Measurements from ENCODE around the gene ZNF579.

Gene ZNF579

GRCh38 chr19:55567708-55568328 is 12.8 kb downstream of the ZNF579 start:
- DNase-seq (ENCODE audit: low spot score): no peak

GRCh38 chr19:55566823-55567222 is 13.8 kb downstream of the ZNF579 start:
- DNase-seq (ENCODE audit: low spot score): no peak

DNA sequence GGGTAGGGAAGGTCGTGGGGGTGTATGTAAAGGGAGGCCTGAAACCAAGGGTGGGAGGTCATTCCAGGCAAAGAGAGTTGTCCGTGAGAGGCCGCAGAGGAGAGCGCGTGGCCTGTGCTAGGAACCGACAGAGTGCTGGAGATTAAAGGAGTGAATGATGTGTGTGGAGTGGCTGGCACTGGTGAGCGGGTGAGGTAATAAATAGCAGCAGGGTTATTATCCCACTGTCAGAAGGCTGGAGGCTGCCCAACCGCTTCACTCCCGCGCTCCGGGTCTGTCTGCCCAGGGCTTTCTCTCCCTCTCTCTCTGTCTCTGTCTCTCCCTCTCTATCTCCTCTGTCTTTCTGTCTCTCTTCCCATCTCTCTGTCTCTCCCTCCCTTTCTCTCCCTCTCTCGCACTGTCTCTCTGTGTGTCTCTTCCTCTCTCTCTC is 17.4 kb downstream of the ZNF579 start:
- no peak for DNase-seq (ENCODE audit: low spot score)

DNA sequence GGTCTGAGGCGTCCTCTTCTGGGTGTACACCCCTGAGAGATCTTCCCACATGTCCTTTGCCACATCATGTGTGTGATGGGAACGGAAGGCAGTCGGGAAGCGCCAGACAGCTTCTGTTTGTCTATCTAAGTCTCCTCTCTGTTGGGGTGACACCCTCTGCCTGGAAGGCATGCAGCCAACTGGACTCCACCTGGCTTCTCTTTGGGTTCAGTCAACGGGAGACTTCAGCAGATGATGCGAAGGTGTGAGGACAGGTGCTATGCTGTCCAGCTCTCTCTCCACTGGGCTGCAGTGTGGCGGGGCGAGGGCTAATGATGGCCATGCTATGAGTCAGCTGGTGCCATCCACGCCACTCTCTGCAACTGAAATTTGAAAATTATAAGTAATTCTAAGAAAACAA is 21.0 kb downstream of the ZNF579 start:
- DNase-seq (ENCODE audit: low spot score): no peak

- DNase-seq (ENCODE audit: low spot score): no peak
Measured at GRCh38 chr19:55554741-55555152, 25.9 kb downstream of the ZNF579 start.

DNA sequence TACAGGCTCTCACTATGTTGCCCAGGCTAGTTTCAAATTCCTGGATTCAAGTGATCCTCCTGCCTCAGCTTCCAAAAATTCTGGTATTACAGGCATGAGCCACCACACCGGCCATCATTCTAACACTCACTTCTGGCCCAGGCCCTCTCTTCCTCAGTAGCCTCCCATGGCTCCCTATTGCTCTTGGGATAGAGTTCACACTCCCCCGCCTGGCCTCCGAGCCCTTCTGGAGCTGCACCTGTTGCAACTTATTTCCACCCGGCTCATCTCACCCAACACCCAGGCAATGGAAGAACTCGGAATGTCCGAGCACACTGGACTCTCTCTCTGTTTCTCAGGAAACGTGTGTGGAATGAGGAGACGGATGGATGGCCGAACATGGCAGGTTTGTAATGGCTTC is 26.3 kb downstream of the ZNF579 start:
- no peak for DNase-seq (ENCODE audit: low spot score)

- DNase-seq (ENCODE audit: low spot score): no peak
Measured at GRCh38 chr19:55553217-55554182, 27.1 kb downstream of the ZNF579 start.

DNA sequence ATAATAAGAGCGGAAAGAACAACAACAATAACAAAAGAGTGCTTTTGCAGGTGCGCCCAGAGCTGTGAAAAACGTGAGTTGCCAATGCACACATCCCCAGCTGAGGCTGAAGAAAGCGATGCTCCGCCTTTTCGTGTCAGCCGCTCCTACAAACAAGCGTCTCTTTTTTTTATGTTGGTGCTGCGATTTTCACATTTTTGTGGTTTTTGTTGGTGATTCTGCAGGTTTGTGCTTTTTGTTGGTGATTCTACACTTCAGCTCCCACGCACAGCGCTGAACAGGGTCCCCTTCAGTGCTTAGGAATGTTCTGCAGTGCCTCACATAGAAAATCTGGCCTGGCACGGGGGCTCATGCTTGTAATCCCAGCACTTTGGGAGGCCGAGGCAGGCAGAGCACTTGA is 28.0 kb downstream of the ZNF579 start:
- DNase-seq (ENCODE audit: low spot score): no peak

- no peak for DNase-seq (ENCODE audit: low spot score)
Measured at GRCh38 chr19:55552206-55552605, 28.4 kb downstream of the ZNF579 start.

- no peak for DNase-seq (ENCODE audit: low spot score)
Measured at GRCh38 chr19:55550321-55550650, 30.4 kb downstream of the ZNF579 start.

DNA sequence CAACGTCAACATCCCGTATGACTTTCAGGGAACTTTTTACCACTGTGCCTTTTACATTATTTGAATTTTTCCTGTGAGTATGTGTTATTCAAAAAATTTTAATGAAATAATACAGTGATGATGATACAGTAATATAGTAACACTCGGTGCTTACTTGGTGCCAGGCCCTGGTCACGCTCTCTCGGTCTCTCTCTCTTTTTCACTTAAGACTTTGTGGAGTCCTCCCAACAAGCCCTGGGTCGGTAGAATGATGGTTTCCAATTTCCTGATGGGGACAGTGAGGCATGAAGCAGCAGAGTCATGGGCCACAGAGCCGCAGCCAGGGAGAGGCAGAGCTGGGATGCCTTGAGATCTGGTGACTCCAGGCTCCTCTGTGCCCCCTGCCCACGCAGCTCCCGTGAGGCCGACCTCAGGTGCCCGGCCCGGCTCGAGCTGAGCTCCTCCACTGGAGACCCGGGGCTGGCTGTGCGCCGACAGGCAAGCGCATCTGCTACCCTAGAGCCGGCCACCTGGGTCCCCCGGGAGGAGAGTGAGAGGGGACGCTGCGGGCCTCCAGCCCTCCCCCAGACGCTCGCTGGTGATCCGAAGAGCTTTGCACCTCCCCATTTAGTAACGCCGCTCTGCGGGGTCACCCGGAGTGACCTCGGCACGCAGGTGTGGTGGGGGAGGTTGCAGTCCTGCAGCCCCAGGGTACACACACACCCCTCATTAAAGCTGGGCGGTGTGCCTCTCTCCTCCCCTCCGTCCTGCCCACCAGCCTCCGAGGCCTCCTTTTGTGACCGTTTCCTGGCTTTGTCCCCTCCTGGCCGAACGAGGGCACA is 30.9 kb downstream of the ZNF579 start:
- DNase-seq (ENCODE audit: low spot score): no peak

GRCh38 chr19:55546822-55547614 is 33.6 kb downstream of the ZNF579 start:
- DNase-seq (ENCODE audit: low spot score): no peak

DNA sequence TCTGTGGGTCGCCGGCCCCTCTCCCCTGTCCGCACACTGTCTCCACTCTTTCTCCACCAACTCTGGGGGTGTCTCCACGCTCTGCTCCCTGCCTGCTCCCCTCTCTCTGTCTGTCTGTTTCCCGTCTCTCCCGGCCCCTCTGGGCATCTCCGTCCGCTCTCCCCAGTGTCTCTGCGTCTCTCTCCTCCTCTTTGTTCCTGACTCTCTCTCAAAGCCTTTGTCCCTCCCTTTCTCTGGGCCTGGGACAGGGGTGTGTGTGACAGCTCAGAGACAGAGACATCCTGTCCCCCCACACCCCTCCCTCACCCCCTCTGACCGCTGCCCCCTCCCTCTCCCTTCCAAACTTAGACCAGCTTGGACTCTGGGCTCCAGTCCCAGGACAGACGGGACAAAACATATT is 34.6 kb downstream of the ZNF579 start:
- no peak for DNase-seq (ENCODE audit: low spot score)

- no peak for DNase-seq (ENCODE audit: low spot score)
Measured at GRCh38 chr19:55545443-55545842, 35.2 kb downstream of the ZNF579 start, which contains the start of gene SBK3. TSS of gene SBK3 (minus strand) at chr19:55545543. CDS start at chr19:55545543, 0 bp downstream.

DNA sequence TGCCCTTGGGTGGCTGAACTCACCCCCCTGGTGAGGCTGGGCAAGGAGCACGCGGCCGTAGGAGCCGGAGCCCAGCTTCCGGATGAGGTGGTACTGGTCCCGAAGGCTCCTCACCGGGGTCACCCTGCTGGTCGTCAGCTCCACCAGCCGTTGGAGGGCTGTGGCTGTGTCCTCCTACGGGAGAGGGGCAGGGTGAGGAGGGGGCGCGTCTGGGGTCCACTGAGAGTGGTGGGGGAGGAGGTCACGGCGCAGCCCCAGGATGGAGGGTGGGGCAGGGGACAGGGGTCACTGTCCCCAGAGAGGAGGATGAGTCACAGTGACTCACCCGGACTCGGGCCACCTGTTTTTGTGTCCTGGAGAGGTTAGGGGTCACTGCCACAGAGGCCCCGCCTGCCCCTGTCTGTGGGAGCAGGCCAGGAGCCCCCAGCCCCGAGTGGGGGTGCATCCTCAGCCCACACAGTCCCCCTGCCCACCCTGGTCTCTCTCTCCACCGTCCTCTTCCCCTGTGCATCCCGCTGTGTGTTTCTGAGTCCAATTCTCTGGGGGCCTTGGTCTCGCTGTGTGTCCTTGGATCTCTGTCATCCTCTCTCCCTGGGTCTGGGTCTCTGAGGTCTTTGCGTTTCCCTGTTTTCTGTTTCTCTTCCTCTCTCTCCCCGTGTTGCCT is 35.7 kb downstream of the ZNF579 start:
- DNase-seq (ENCODE audit: low spot score): no peak

DNA sequence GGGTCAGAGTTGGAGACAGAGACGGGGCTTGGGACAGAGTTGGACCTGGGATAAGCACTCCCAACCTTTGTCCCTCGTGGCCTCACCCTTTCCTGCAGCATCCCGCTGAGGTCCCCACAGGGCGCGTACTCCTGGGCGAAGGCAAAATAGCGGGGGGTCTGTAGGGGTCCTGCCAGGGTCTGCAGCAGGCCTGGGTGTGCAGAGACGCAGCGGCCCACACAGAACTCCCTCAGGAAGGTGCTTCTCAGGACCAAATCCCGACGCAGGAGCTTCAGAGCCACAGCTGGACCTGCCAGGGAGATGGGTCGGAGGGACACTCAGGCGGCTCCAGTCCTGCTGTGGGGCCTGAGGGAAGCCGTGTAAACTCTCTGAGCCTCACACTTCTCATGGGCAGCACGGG is 36.6 kb downstream of the ZNF579 start:
- DNase-seq (ENCODE audit: low spot score): no peak

DNA sequence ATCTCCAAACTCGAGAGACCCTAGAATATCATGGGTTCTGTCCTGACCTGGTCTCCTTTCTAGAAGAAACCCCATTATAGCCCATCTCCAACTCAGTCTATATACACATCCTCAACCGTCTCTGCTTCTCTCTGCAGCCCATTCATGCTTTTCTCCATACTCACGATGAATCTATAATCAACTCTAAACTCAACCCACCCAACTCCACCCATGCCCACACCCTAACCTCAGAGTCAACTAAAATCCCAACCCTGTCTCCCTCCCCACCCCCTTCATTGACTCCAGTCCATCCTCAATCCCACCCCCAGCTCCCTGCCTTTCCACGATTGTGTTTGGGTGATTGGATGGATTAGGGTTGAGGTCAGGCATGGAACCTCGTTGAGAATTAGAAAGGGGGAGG is 37.1 kb downstream of the ZNF579 start:
- no peak for DNase-seq (ENCODE audit: low spot score)

DNA sequence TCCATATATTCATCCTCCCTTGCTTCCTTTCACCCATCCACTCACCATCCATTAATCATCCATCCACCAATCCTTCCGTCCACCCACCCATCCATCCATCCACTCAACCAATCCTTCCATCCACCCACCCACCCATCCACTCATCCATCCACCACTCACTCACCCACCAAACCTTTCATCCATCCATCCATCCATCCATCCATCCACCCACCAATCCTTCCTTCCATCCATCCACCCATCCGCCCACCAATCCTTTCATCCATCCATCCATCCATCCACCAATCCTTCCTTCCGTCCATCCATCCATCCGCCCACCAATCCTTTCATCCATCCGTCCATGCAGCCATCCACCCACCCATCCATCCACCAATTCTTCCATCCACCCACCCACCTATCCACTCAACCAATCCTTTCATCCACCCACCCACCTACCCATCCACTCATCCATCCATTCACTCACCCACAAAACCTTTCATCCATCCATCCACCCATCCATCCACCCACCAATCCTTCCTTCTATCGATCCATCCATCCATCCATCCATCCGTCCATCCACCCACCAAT is 38.3 kb downstream of the ZNF579 start:
- DNase-seq (ENCODE audit: low spot score): no peak

DNA sequence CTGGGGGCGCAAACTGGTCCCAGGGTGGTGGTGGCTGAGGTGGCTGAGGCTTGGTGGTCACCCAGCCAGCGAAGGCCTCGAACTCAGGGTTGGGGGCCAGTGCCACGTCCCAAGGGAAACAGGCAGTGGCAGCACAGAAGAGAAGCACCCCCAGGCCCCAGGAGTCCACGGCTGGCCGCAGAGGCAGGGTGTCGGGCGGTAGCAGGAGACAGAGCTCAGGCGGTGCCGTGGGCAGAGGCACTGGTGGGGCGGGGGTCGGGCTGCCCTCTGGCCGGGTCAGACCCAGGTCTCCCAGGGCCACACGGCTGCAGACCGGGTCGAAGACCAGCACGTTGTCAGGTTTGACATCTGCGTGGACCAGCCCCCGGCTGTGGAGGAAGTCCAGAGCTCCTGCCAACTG is 39.6 kb downstream of the ZNF579 start:
- no peak for DNase-seq (ENCODE audit: low spot score)

DNA sequence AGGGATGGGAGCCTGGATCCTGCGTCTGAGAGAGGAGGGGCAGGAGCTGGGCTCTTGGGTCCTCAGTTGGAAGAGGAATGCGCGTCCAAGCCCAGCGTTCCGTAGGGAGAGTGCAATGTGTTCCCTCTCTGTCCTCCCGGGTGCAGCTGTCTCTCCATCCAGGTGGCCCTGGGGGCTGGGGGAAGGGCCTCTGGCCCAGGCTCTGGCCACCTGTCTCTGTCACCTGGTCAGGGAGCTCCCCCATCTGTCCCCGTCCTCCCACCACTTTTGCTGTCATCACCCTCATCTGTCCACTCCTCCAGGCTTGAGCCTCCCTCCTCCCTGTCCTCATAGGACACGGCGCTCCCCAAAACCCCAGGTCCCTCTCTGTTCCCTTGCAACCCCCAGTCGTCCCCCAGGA is 40.0 kb downstream of the ZNF579 start:
- DNase-seq (ENCODE audit: low spot score): no peak

Measured in CD4-positive, alpha-beta T cell treated with Interleukin-6 at 100 ng/mL for 8 hours (primary cell).